Measurements from ENCODE around the gene HYAL2. TPM values are rescaled to one million over a fixed set of nuclear protein-coding genes. Genes with fewer than 3 reads are reported as not detected.
A peak's percentile ranks its signal among the peaks of the same experiment; 100 is the strongest.

HYAL2 gene
- total and polyA plus RNA-seq, 9 donors = 10.9 to 81.6 (median 41.2) TPM

- Histone ChIP-seq H3K4me1 (ENCODE audit: insufficient read depth) (peaks cover 16% of the 10 kb centered on the region), H3K27me3 (no peaks in the 10 kb centered on the region), H3K4me3 (no peak overlapping the region), H3K27ac (no peak overlapping the region), H3K9me3 (no peaks in the 10 kb centered on the region), H3K36me3 (no peaks in the 10 kb centered on the region)
- no peak for TF ChIP-seq POLR2A (IDR thresholded peaks at IDR 0.05)
- TF ChIP-seq, protein P1, sequence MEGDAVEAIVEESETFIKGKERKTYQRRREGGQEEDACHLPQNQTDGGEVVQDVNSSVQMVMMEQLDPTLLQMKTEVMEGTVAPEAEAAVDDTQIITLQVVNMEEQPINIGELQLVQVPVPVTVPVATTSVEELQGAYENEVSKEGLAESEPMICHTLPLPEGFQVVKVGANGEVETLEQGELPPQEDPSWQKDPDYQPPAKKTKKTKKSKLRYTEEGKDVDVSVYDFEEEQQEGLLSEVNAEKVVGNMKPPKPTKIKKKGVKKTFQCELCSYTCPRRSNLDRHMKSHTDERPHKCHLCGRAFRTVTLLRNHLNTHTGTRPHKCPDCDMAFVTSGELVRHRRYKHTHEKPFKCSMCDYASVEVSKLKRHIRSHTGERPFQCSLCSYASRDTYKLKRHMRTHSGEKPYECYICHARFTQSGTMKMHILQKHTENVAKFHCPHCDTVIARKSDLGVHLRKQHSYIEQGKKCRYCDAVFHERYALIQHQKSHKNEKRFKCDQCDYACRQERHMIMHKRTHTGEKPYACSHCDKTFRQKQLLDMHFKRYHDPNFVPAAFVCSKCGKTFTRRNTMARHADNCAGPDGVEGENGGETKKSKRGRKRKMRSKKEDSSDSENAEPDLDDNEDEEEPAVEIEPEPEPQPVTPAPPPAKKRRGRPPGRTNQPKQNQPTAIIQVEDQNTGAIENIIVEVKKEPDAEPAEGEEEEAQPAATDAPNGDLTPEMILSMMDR (IDR thresholded peaks at IDR 0.05) = peak in 2 of 3 donors; percentile 23
- intact Hi-C loops (cut with DNase I) = loop anchor here in 3 of 4 donors (5.0 kb wide), 1 partner anchor 195 kb away; no protein-coding TSS in a partner anchor
- WGBS, 3 donors = 21 to 25% (median 23%) methylated on average over 14 of the region's 14 CpGs
- DNase-seq = peak; percentile 65 to 85 (median 80)
Observed at GRCh38 chr3:50347187-50347813, 24.8 kb upstream of the HYAL2 start.

DNA sequence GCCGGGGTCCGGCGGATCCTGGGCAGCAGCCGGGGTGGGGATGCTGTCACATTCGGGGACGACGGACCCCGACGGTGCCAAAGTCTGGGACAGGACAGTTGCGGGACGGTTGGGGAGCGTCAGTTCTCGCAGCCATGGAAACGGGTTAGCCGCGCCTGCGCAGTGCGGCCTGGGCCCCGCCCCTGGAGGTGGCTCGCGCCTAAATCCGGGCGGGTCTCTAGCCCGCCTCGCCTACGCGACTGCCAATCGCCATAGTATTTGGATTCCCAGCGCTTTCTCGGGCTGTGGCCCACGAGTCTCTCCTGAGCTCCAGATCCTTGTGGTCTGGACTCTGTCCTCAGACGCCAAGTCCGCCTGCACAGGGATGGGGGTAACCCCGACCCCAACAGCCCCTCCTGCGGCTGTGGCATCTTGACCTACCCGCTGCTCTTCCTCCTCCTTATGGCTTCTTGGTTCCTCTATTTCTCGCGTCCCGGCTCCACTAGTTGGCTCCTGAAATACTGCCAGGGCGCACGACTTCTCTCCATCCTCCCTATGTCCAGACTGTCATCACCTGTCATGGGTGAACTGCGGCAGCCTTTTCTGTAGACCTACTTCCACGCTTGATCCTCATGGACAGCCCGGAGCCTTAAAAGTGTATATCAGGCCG lies 23.2 kb upstream of the HYAL2 start, which contains the start of gene ZMYND10:
Gene ZMYND10 (minus strand): TSS at position 147 of the 649 bp plus-strand sequence. CDS start 153 bp downstream, outside the sequence.
- H3K4me1 ChIP-seq (ENCODE audit: insufficient read depth) = peaks cover 14% of the 10 kb centered on the region
- peak in 4 of 5 donors; percentile 59 to 80 (median 74) for DNase-seq

GRCh38 chr3:50345008-50345407 lies 22.5 kb upstream of the HYAL2 start:
- TF ChIP-seq EP300 (IDR thresholded peaks at IDR 0.05) = no peak
- TF ChIP-seq POLR2A (IDR thresholded peaks at IDR 0.05) = no peak
- TF ChIP-seq, protein P1 (IDR thresholded peaks at IDR 0.05) = no peak
- intact Hi-C loops (cut with DNase I) = loop anchor here in 3 of 4 donors (5.0 kb wide), 1 partner anchor 197 kb away; no protein-coding TSS in a partner anchor
- peak in 1 of 5 donors; percentile 31 for DNase-seq
- Histone ChIP-seq H3K4me1 (ENCODE audit: insufficient read depth) (peaks cover 17% of the 10 kb centered on the region), H3K36me3 (no peaks in the 10 kb centered on the region), H3K4me3 (peak overlapping the region; percentile 15), H3K9me3 (no peaks in the 10 kb centered on the region), H3K27me3 (no peaks in the 10 kb centered on the region), H3K27ac (no peak overlapping the region)
- WGBS, 3 donors = 47 to 56% (median 54%) methylated on average over 6 to 8 of the region's 8 CpGs

More for the DNA sequence above, 23.2 kb upstream of the HYAL2 start, which contains the start of gene ZMYND10:
- TF ChIP-seq POLR2A (IDR thresholded peaks at IDR 0.05) = no peak
- H3K9me3 ChIP-seq = no peaks in the 10 kb centered on the region
- intact Hi-C loops (cut with DNase I) = loop anchor here in 3 of 4 donors (5.0 kb wide), 1 partner anchor 197 kb away; no protein-coding TSS in a partner anchor
- H3K4me3 ChIP-seq = peak within 1 kb of the TSS; percentile 15
- H3K27me3 ChIP-seq = no peaks in the 10 kb centered on the region
- H3K27ac ChIP-seq = no peak within 1 kb of the TSS
- no peaks in the 10 kb centered on the region for H3K36me3 ChIP-seq
- 5 to 11% (median 7%) methylated on average over 21 to 45 of the region's 45 CpGs for WGBS, 3 donors

DNA sequence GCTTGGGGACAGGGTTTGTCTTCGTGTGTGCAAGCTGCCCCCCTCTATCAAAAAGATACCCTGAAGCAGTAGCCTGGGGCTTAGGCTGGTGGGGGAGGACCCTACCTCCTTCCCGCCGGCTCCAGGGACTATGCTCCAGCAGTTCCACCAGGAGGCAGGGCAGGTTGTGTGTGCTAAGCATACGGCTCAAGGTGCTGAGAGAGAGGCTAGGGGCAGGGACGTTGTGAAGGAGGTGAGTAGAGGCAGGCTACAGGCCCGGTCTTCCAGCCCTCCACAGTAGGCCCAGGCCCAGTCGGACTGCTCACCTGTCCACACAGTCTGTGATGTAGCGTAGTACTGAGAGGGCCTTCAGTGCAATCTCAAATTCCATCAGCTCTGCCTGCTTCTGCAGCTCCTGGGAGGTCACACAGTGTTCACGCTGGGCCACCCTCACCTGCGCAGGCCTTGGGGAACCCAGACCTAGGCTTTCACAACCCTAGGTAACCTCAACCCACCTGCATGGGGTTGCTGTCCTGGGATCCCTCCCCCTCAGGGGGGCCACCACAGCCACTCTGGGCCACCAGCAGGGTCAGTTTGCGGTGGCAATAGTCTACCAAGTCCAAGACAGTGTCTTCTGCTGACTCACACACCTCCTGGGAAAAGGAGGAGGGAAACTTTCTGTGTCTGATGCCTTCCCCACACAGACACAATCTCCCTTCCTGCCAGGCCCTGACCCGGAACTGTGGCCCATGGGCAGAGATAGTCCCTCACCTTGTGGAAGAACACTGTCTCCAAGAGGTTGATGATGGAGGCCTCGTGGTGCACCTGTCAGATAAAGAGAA lies 20.5 kb upstream of the HYAL2 start:
- intact Hi-C loops (cut with DNase I) = no loop called here
- peaks cover 17% of the 10 kb centered on the region for H3K4me1 ChIP-seq (ENCODE audit: insufficient read depth)
- DNase-seq = peak in 1 of 5 donors; percentile 33

More for the DNA sequence above, 20.5 kb upstream of the HYAL2 start:
- no peak for TF ChIP-seq POLR2A (IDR thresholded peaks at IDR 0.05)
- TF ChIP-seq, protein P1 (IDR thresholded peaks at IDR 0.05) = no peak
- no peak for TF ChIP-seq EP300 (IDR thresholded peaks at IDR 0.05)
- H3K27ac ChIP-seq = no peak overlapping the region
- H3K27me3 ChIP-seq = no peaks in the 10 kb centered on the region
- no peak overlapping the region for H3K4me3 ChIP-seq
- H3K9me3 ChIP-seq = no peaks in the 10 kb centered on the region
- no peaks in the 10 kb centered on the region for H3K36me3 ChIP-seq
- WGBS, 3 donors = 82 to 87% (median 83%) methylated on average over 12 to 13 of the region's 13 CpGs

All from ovary (tissue), 9 donors.